22Rv1 (cell line): Measurements from ENCODE around the gene ACOT12.

Experiments
- H3K27ac ChIP-seq: fragments of 450-650 bp; 2 replicates; pipeline ENCODE4 v1.5.1; 2017
- ZFX ChIP-seq: fragments of 450-650 bp; IDR thresholded peaks from 2 replicates; pipeline ENCODE4 v1.6.1; 2017; ENCODE audit warnings: antibody characterized with exemption, borderline replicate concordance
- TF ChIP-seq, protein P1 (sequence below): fragments of 450-650 bp; IDR thresholded peaks from 2 replicates; pipeline ENCODE4 v1.5.1; 2017; ENCODE audit warnings: mild to moderate bottlenecking

Gene ACOT12

DNA sequence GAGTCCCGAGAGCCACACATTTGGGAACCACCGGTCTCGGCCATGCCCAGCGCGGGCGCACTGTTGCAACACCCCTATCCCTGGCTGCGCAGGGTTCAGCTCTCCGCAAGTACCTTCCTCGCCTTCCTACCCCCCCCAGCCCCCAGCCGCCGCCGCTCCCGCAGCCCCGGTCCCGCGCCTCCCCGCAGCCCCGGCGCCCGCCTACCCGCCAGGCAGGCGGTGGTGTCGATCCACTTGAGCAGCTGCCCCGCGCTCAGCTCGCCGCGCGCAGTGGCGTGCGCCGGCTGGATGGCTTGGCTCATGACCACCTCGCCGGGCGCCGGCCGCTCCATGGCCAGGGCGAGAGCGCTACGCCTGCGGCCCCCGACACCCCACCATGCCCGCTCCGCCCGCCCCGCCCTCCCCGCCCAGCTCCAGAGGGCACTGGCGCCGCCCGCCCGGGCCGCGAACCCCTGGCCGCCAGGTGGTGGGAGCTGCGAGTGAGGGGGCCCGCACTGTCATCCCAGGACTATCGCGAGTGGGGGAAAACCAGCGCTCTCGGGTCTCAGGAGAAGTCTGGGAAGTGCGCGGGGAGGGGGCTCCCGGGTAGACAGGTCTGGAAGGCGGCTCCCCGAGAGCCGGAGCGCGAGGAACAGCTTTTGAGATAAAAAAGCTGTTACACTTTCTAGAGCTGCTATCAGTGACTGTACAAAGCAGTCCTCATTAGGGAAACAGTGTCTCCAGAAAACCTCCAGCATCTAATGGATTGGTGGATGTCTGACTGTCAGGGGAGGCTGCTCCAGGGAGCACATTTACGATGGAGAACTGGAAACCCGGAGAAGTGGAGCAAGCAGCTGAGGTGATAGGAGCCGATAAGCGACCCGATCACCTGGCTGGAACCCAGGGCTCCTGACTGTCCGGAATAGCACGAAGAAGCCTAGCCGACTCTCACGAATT, at the start of gene ACOT12:
TSS of gene ACOT12 (minus strand) at position 352 of the 936 bp plus-strand sequence. CDS start at position 332, 20 bp downstream.
- no peak for TF ChIP-seq ZFX
- TF ChIP-seq, protein P1, sequence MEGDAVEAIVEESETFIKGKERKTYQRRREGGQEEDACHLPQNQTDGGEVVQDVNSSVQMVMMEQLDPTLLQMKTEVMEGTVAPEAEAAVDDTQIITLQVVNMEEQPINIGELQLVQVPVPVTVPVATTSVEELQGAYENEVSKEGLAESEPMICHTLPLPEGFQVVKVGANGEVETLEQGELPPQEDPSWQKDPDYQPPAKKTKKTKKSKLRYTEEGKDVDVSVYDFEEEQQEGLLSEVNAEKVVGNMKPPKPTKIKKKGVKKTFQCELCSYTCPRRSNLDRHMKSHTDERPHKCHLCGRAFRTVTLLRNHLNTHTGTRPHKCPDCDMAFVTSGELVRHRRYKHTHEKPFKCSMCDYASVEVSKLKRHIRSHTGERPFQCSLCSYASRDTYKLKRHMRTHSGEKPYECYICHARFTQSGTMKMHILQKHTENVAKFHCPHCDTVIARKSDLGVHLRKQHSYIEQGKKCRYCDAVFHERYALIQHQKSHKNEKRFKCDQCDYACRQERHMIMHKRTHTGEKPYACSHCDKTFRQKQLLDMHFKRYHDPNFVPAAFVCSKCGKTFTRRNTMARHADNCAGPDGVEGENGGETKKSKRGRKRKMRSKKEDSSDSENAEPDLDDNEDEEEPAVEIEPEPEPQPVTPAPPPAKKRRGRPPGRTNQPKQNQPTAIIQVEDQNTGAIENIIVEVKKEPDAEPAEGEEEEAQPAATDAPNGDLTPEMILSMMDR = peak; percentile 27; the same call in 1 of the 2 replicates
- no peak within 1 kb of the TSS for H3K27ac ChIP-seq

DNA sequence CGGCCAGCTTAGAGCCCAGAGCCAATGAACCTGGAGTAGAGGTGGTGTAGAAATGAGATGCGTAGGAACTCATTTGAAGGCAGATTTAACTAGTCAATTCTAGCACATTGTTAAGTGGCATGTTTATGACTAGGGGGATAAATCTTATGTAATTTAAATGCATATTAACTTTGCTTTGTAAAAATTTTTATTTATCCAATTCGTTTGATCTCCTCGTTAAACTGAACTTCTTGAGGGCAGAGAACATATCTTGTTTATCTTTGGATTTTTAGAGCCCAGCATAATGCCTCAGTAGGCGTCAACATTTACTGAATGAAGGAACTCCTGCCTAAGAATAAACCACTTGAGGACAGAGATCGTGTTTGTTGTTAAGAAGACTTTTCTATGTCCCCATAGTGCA, 41.1 kb upstream of the ACOT12 start:
- TF ChIP-seq ZFX = no peak
- TF ChIP-seq, protein P1 = no peak
- H3K27ac ChIP-seq = no peak overlapping the region

- TF ChIP-seq ZFX = no peak
- TF ChIP-seq, protein P1 = no peak
- no peak overlapping the region for H3K27ac ChIP-seq
Observed at GRCh38 chr5:81429985-81430384, 36.1 kb upstream of the ACOT12 start.

GRCh38 chr5:81429363-81429762, 35.4 kb upstream of the ACOT12 start:
- H3K27ac ChIP-seq = no peak overlapping the region
- TF ChIP-seq ZFX = no peak

GRCh38 chr5:81428861-81429260, 34.9 kb upstream of the ACOT12 start:
- TF ChIP-seq, protein P1 = no peak
- TF ChIP-seq ZFX = no peak
- H3K27ac ChIP-seq = no peak overlapping the region

DNA sequence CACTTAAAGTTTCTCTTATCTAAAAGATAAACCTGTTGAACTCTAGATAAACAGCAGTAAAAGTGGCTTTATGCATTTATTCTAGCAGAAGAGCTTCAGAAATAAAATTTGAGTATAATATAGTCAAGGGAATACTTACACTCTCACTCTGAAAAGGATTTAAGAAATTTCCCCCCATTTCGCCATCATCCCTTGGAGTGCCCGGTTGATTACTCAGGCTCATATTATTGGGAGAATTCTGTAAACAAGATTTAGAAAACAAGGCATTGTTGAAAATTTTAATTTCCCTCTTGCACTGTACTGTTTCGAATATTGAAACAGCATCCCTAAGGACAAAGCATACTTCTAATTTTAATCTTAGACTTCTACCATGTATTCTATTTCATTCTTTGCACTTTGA, 34.5 kb upstream of the ACOT12 start:
- no peak overlapping the region for H3K27ac ChIP-seq
- TF ChIP-seq, protein P1 = no peak
- TF ChIP-seq ZFX = no peak

DNA sequence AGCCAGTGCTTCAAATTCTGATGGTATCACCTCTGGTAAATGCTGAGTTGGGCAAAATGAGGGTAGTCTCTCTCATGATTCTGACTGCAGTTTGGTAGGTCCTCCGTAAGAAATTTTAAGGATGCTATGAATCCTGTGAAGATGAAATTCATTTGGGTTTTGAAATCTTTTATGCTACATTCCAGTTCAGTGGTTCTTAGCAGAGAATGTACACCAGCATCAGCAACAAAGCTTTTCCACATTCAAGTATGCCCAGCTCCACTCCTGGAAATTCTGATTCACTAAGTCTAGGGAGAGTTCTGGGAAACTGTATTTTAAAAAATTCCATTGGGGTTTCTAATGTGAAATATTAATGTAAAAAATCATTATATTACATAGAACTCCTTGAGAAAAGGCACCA, 33.6 kb upstream of the ACOT12 start:
- no peak for TF ChIP-seq ZFX
- TF ChIP-seq, protein P1 = no peak
- no peak overlapping the region for H3K27ac ChIP-seq
